ENCODE measurements around the gene TMEM53. TPM values are rescaled to one million over a fixed set of nuclear protein-coding genes. Genes with fewer than 3 reads are reported as not detected.

Gene TMEM53
- total and polyA plus RNA-seq, 3 donors from 2014 or later = 15.6 to 40.2 (median 18.9) TPM

DNA sequence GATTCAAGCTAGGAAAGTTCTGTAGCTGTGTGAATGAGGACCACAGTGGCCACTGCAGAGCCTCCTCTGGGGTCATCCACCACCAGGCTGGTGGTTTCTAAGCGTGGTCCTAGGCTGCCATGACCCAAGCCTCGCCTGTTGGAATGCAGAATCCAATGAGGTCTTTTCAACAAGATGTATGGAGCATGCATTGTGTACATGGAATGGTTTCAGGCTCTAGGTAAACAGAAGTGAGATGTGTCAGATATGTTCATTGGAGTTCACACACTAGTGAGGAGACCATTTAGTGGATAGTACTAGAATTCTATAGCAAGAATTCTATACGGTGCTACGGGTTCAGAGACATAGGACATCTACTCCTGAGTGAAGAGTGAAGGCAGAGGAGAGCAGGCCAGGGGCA is 46.0 kb upstream of the TMEM53 start:
- no peaks in the 10 kb centered on the region for H3K4me1 ChIP-seq
- H3K36me3 ChIP-seq (ENCODE audit: low read depth, missing control alignments) = no peaks in the 10 kb centered on the region
- no peak overlapping the region for H3K4me3 ChIP-seq
- TF ChIP-seq POLR2A (IDR thresholded peaks at IDR 0.05) (no peak), CTCF (IDR thresholded peaks at IDR 0.05) (no peak)
- no peaks in the 10 kb centered on the region for H3K27me3 ChIP-seq
- intact Hi-C loops (cut with DNase I; ENCODE audit: low total_unique reads) = no loop called here
- H3K9me3 ChIP-seq = no peaks in the 10 kb centered on the region
- WGBS, 2 donors = 76 to 92% methylated on average over 4 of the region's 4 CpGs
- no peak overlapping the region for H3K27ac ChIP-seq
- DNase-seq = no peak

GRCh38 chr1:44719318-44719717 is 45.0 kb upstream of the TMEM53 start:
- Histone ChIP-seq H3K9me3 (no peaks in the 10 kb centered on the region), H3K27ac (no peak overlapping the region), H3K4me1 (no peaks in the 10 kb centered on the region), H3K27me3 (no peaks in the 10 kb centered on the region), H3K4me3 (no peak overlapping the region), H3K36me3 (ENCODE audit: low read depth, missing control alignments) (no peaks in the 10 kb centered on the region)
- no peak for DNase-seq
- no peak for TF ChIP-seq POLR2A (IDR thresholded peaks at IDR 0.05)
- no peak for TF ChIP-seq CTCF (IDR thresholded peaks at IDR 0.05)
- 75 to 85% methylated on average over 5 of the region's 5 CpGs for WGBS, 2 donors
- intact Hi-C loops (cut with DNase I; ENCODE audit: low total_unique reads) = no loop called here

GRCh38 chr1:44718091-44718490 is 43.8 kb upstream of the TMEM53 start:
- Histone ChIP-seq H3K4me1 (no peaks in the 10 kb centered on the region), H3K9me3 (no peaks in the 10 kb centered on the region), H3K27ac (no peak overlapping the region), H3K27me3 (no peaks in the 10 kb centered on the region), H3K36me3 (ENCODE audit: low read depth, missing control alignments) (no peaks in the 10 kb centered on the region), H3K4me3 (no peak overlapping the region)
- no peak for DNase-seq
- WGBS, 2 donors = 94 to 95% methylated on average over 4 to 6 of the region's 6 CpGs
- intact Hi-C loops (cut with DNase I; ENCODE audit: low total_unique reads) = no loop called here
- TF ChIP-seq POLR2A (IDR thresholded peaks at IDR 0.05) = no peak
- TF ChIP-seq CTCF (IDR thresholded peaks at IDR 0.05) = no peak

GRCh38 chr1:44717653-44718052 is 43.4 kb upstream of the TMEM53 start:
- 64 to 68% methylated on average over 1 of the region's 1 CpG for WGBS, 2 donors
- Histone ChIP-seq H3K4me1 (no peaks in the 10 kb centered on the region), H3K36me3 (ENCODE audit: low read depth, missing control alignments) (no peaks in the 10 kb centered on the region), H3K27me3 (no peaks in the 10 kb centered on the region), H3K4me3 (no peak overlapping the region), H3K9me3 (no peaks in the 10 kb centered on the region), H3K27ac (no peak overlapping the region)
- intact Hi-C loops (cut with DNase I; ENCODE audit: low total_unique reads) = no loop called here
- DNase-seq = no peak
- TF ChIP-seq POLR2A (IDR thresholded peaks at IDR 0.05) (no peak), CTCF (IDR thresholded peaks at IDR 0.05) (no peak)

- no peak overlapping the region for H3K4me3 ChIP-seq
- H3K4me1 ChIP-seq = no peaks in the 10 kb centered on the region
- no peak overlapping the region for H3K27ac ChIP-seq
- H3K36me3 ChIP-seq (ENCODE audit: low read depth, missing control alignments) = no peaks in the 10 kb centered on the region
- TF ChIP-seq POLR2A (IDR thresholded peaks at IDR 0.05) (no peak), CTCF (IDR thresholded peaks at IDR 0.05) (no peak)
- WGBS, 2 donors = 85 to 94% methylated on average over 4 of the region's 4 CpGs
- intact Hi-C loops (cut with DNase I; ENCODE audit: low total_unique reads) = no loop called here
- no peaks in the 10 kb centered on the region for H3K9me3 ChIP-seq
- DNase-seq = no peak
- no peaks in the 10 kb centered on the region for H3K27me3 ChIP-seq
Observed at GRCh38 chr1:44717156-44717555, 42.9 kb upstream of the TMEM53 start.
